Mesangial cell (primary cell): Measurements from ENCODE around the gene NEDD8. TPM values are rescaled to one million over a fixed set of nuclear protein-coding genes. Genes with fewer than 3 reads are reported as not detected.

Source experiments
- total RNA-seq: library from RNA; depleted of rRNA; stranded (reverse); fragments of >200 nt; gene quantifications from 2 replicates; pipeline ENCODE4 v1.2.3, GENCODE V29; 2015

NEDD8 gene
- total RNA-seq: 93.6 and 135 TPM in 2 replicates

GRCh38 chr14:24232121-24232644 is at the start of gene NEDD8:
Gene NEDD8 (minus strand): TSS chr14:24232367. CDS start chr14:24232267, 100 bp downstream.

GRCh38 chr14:24271134-24271833 is 39.1 kb upstream of the NEDD8 start, which contains the start of gene RABGGTA:
Gene RABGGTA (minus strand): TSS chr14:24271597. CDS start chr14:24271115, 482 bp downstream.

GRCh38 chr14:24262821-24263733 is 30.9 kb upstream of the NEDD8 start, which contains the start of gene TGM1:
Gene TGM1 (minus strand): TSS chr14:24263177. CDS start chr14:24262352, 825 bp downstream.

GRCh38 chr14:24232645-24233537 is 724 bp upstream of the NEDD8 start, which contains the start of gene GMPR2:
Gene GMPR2 (plus strand): TSS chr14:24232929. CDS start chr14:24233254, 325 bp downstream.

GRCh38 chr14:24215495-24216344 is 16.4 kb downstream of the NEDD8 start, which contains the start of gene MDP1:
Gene MDP1 (minus strand): TSS chr14:24216066. CDS start chr14:24215955, 111 bp downstream.

GRCh38 chr14:24212924-24213865 is 19.0 kb downstream of the NEDD8 start, which contains the start of gene CHMP4A:
Gene CHMP4A (minus strand): TSS chr14:24213488. CDS start chr14:24213439, 49 bp downstream.

GRCh38 chr14:24195186-24196070 is 36.7 kb downstream of the NEDD8 start, which contains the start of gene TM9SF1:
Gene TM9SF1 (minus strand): TSS chr14:24195441. CDS start chr14:24195019, 422 bp downstream.

GRCh38 chr14:24188251-24189058 is 43.7 kb downstream of the NEDD8 start, which contains the start of gene IPO4:
Gene IPO4 (minus strand): TSS chr14:24188816. CDS start chr14:24188787, 29 bp downstream.

GRCh38 chr14:24171422-24172260 is 60.5 kb downstream of the NEDD8 start, which contains the start of gene REC8:
Gene REC8 (plus strand): TSS chr14:24172080. CDS start chr14:24172553, 473 bp downstream.

Other genes with a start within 250 kb of the NEDD8 start
- 11.9 and 19.0 TPM in 2 replicates for gene DHRS4L2, start 243.4 kb downstream of the NEDD8 start, total RNA-seq
- gene CARMIL3, start 180.4 kb downstream of the NEDD8 start, total RNA-seq: under 0.01 and 0.38 TPM in 2 replicates
- not detected in 2 replicates for gene CPNE6, start 160.8 kb downstream of the NEDD8 start, total RNA-seq
- 65.0 and 80.9 TPM in 2 replicates for gene PCK2, start 138.1 kb downstream of the NEDD8 start, total RNA-seq
- gene DCAF11, start 117.6 kb downstream of the NEDD8 start, total RNA-seq: 38.0 and 68.5 TPM in 2 replicates
- gene NRL, start 117.4 kb downstream of the NEDD8 start, total RNA-seq: 3.4 and 3.5 TPM in 2 replicates
- gene FITM1, start 101.7 kb downstream of the NEDD8 start, total RNA-seq: 0.13 TPM in 1 of 2 replicates, not detected in the other
- 139 and 159 TPM in 2 replicates for gene PSME1, start 96.2 kb downstream of the NEDD8 start, total RNA-seq
- 10.3 and 38.1 TPM in 2 replicates for gene EMC9, start 90.8 kb downstream of the NEDD8 start, total RNA-seq
- 64.3 and 68.9 TPM in 2 replicates for gene PSME2, start 85.8 kb downstream of the NEDD8 start, total RNA-seq
- gene RNF31, start 84.9 kb downstream of the NEDD8 start, total RNA-seq: 34.9 and 54.6 TPM in 2 replicates
- gene IRF9, start 71.1 kb downstream of the NEDD8 start, total RNA-seq: 24.6 and 85.1 TPM in 2 replicates
- 151 and 228 TPM in 2 replicates for gene REC8, start 60.3 kb downstream of the NEDD8 start, total RNA-seq
- 50.6 and 80.5 TPM in 2 replicates for gene IPO4, start 43.6 kb downstream of the NEDD8 start, total RNA-seq
- gene TM9SF1, start 36.9 kb downstream of the NEDD8 start, total RNA-seq: 58.7 and 75.7 TPM in 2 replicates
- gene TSSK4, start 26.7 kb downstream of the NEDD8 start, total RNA-seq: not detected in 2 replicates
- 20.2 and 24.4 TPM in 2 replicates for gene CHMP4A, start 18.9 kb downstream of the NEDD8 start, total RNA-seq
- gene MDP1, start 16.3 kb downstream of the NEDD8 start, total RNA-seq: 5.9 and 16.9 TPM in 2 replicates
- 42.7 and 54.6 TPM in 2 replicates for gene GMPR2, start 562 bp upstream of the NEDD8 start, total RNA-seq
- 44.0 and 47.4 TPM in 2 replicates for gene TINF2, start 10.3 kb upstream of the NEDD8 start, total RNA-seq
- gene TGM1, start 30.8 kb upstream of the NEDD8 start, total RNA-seq: 0.65 and 0.89 TPM in 2 replicates
- gene RABGGTA, start 39.2 kb upstream of the NEDD8 start, total RNA-seq: 33.7 TPM in 2 replicates
- 19.7 and 46.5 TPM in 2 replicates for gene DHRS1, start 67.4 kb upstream of the NEDD8 start, total RNA-seq
- 18.1 and 23.1 TPM in 2 replicates for gene NOP9, start 67.5 kb upstream of the NEDD8 start, total RNA-seq
- 1.1 and 1.3 TPM in 2 replicates for gene CIDEB, start 75.6 kb upstream of the NEDD8 start, total RNA-seq
- gene LTB4R2, start 77.8 kb upstream of the NEDD8 start, total RNA-seq: 1.1 and 1.3 TPM in 2 replicates
- gene LTB4R, start 79.1 kb upstream of the NEDD8 start, total RNA-seq: 0.98 and 1.9 TPM in 2 replicates
- gene ADCY4, start 102.7 kb upstream of the NEDD8 start, total RNA-seq: 0.16 and 1.5 TPM in 2 replicates
- gene RIPK3, start 107.6 kb upstream of the NEDD8 start, total RNA-seq: 1.1 and 1.8 TPM in 2 replicates
- 15.3 and 30.9 TPM in 2 replicates for gene NFATC4, start 135.8 kb upstream of the NEDD8 start, total RNA-seq
- 6.7 and 22.6 TPM in 2 replicates for gene NYNRIN, start 166.6 kb upstream of the NEDD8 start, total RNA-seq
- gene CBLN3, start 197.3 kb upstream of the NEDD8 start, total RNA-seq: 0.65 and 1.6 TPM in 2 replicates
- 30.3 and 36.6 TPM in 2 replicates for gene KHNYN, start 197.6 kb upstream of the NEDD8 start, total RNA-seq
- 33.9 and 163 TPM in 2 replicates for gene SDR39U1, start 210.4 kb upstream of the NEDD8 start, total RNA-seq